ENCODE measurements around the gene GABRG3.
"Not testable (repeated sequence)": the region's sequence is repeated elsewhere in the genome, so short reads cannot be mapped to it uniquely, and the experiment has no call there.

The GABRG3 gene

GRCh38 chr15:27358751-27359434 lies 387.9 kb downstream of the GABRG3 start:
- no peak for DNase-seq

DNA sequence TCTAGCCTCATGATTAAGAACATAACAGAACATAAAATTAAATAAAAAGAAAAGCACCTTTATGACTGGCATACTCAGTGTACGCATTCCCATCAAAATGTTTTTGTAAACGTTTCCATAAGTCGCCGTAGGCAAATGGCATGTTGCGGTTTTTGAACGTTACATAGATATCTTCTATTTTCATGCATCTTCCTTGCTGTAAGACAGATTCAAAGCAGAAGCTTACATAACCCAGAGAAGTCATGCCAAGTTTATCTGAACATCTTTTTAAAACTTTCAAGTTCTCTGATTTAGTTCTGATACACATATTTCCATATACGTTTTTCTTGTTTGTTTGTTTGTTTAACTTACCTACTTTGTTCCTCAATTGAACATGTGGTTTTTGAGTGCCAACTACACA lies 388.6 kb downstream of the GABRG3 start:
- DNase-seq, result no peak

DNA sequence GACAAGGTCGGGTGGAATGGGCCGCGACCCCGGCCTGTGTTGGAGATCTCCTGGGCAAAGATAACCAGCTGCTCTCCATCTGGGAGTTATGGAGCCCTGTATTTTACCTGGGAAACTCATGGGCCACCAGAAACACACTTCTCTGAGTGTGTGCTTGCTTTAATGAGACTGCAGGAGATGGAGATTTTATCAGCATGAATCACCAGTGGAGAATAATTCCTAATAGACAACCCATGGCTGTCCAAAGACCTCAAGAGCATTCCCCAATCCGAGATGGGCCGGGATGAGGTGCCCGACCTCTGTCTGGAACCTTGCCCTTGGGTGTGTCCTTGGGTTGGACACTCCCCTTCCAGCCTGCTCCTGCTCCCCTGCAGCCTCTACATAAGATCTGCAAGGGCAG lies 389.3 kb downstream of the GABRG3 start:
- DNase-seq, result no peak

- no peak for DNase-seq
These were observed 390.5 kb downstream of the GABRG3 start for GRCh38 chr15:27361438-27361837.

DNA sequence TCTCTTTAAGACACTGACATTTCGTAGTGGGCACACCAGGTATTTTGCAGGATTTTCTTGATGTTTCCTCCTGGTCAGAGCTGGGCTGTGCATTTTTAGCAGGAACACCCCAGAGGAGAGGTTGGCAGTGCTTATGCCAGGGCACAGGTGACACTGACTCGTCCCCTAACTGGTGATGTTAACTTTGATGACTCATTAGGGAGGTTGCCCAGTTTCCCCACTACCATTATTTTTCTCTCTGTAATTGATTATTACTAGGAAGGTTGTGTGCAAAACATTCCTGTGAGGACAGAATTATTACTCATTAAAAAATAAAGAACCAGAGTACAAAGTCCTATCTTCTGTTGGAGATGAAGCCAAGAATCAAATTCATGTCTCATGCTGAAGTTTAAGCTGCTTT lies 394.5 kb downstream of the GABRG3 start:
- DNase-seq, result no peak

DNA sequence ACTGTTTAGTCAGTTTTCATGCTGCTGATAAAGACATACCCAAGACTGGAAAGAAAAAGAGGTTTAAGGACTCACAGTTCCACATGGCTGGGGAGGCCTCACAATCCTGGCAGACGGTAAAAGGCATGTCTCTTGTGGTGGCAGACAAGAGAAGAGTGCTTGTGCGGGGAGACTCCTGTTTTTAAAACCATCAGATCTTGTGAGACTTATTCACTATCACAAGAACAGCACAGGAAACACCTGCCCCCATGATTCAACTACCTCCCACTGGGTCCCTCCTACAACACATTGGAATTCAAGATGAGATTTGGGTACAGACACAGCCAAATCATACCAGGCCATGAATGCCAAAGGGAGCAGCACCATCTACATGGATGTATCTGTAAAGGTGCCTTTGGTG lies 406.4 kb downstream of the GABRG3 start:
- not testable (repeated sequence) for DNase-seq

DNA sequence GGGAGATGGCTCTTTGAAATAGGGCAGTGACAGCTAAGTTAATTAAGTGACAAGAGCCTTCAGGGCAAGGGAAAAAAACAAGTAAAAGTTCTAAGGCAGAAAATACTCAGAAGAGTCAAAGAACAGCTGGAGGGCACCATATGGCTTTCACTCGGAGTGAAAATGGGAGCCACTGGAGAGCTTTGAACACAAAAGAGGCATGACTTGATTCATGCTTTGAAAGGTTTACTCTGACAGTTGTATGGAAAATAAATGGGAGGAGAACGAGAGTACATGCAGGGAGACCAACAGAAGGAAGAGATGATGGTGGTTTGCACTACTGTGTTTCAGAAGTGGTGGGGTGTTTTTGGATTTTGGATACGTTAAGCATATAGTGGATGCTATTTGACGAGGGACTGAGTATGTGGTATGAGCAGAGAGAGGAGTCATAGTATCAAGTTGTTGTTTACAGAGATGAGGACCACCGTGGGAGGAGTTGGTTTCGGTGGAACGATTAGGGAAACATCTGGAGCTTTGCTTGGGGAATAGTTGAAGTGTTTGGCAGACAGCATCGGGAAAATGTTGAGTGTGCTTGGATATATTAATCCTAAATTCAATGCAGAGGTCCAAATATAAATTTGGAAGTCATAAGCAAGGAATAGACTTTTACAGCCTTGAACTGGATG lies 411.5 kb downstream of the GABRG3 start:
- DNase-seq, result peak; percentile 94

DNA sequence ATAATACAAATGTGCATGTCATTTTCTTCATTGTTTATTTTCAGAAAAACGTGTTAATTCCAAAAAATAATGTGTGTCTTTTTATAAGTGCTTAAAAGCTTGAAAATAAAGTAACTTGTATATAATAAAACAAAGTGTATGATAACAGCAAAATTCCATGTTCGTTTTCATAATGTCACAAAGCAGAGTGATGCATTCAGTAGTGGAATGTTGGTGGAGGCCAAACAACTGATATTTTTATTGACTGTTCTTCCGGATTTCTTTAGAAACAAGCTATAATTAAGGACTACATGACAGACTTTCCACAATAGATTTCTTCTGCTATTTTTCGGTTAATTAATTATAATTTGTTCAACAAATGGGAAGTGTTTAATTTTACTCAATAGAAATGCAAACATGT lies 412.7 kb downstream of the GABRG3 start:
- DNase-seq, result no peak

DNA sequence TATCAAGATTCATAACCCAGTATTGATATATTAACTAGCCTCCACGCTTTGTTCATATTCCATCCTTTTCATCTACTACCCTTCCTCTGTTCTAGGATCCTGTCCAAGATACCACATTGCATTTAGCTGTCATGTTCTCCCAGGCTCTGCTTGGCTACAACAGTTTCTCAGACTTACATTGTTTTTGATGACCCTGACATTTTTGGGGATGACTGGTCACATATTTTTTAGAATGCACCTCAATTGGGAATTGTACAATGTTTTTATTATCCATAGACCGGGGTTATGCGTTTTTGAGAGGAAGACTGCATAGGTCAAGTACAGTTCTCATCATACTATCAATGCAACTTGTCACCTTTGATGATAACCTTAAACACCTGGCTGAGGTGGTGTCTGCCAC lies 421.2 kb downstream of the GABRG3 start:
- DNase-seq, result no peak

DNA sequence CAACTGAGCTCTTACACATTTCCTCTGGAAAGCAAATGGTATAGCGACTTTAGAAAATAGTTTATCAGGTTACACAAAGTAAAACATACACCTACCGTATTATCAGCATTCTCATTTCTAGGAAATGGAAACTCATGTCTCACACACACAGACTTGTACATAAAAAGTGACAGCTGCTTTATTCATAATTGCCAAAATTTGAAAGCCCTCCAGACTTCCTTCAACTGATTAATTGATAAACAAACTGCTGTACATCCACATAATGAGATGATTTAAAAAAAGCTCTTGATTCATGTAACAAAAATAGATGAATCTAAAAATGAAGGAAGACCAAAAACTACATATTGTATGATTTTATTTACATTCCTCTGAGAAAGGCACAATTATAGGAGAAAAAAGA lies 425.5 kb downstream of the GABRG3 start:
- no peak for DNase-seq

DNA sequence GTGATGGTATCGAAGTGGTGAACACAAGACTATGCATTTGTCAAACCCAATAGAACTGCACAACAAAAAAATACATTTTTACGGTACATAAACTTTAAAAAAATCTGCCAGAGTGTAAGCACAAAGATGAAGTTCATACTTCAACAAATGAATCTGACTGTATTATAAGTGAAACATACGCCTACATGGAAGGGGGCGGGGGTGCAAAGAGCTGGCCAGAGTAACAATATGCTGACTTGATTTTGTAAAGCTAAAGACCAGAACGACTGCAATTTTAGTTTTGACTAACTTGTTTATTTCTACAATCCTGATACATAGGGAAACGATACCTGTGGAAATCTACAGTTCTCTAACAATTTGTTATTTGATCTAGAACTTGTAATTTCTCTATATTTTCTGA lies 426.0 kb downstream of the GABRG3 start:
- DNase-seq, result no peak

DNA sequence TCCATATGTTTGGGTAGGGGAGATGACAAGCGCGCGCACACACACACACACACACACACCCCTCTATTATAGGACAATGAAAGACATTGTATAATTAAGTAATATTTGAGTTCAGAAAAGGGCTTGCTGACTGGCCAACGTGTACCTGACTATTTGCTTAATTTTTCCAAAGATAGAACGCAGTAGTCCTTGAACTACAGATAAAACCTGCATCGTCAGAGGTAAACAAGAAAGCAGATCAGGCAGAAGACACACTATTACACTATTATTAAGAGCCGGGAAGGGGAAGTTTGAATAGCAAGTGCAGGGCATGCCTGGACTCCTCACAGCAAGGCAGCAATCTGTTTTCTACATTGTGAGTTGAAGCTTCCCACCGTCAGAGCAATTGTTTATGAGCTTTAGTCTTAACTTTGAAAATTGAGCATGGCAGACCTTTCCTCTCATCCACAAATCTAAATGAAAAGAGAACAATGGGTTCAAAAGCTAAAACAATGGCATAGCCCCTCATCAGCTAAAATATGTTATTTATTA lies 427.7 kb downstream of the GABRG3 start:
- DNase-seq, result no peak

GRCh38 chr15:27399241-27399640 lies 428.3 kb downstream of the GABRG3 start:
- DNase-seq, result peak; percentile 21

DNA sequence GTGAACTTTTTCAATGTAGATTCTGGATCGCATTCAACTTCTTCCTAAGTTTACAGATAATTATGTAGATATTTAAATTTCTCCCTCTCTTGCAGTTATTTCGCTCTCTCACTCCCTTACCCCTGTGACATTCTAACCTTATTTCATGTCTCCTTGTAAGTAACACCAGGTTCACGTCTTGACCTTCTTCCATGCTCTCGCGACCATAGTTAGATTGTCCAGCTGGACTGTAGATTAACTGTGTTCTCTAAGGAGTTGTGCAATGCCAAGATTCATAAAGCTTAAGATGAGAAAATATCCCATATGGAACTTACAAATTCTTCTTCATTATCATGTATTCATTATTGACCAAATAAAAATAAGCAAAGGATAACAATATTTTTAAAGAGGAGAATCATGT lies 430.5 kb downstream of the GABRG3 start:
- DNase-seq, result no peak

GRCh38 chr15:27408428-27408827 lies 437.4 kb downstream of the GABRG3 start:
- DNase-seq, result no peak

DNA sequence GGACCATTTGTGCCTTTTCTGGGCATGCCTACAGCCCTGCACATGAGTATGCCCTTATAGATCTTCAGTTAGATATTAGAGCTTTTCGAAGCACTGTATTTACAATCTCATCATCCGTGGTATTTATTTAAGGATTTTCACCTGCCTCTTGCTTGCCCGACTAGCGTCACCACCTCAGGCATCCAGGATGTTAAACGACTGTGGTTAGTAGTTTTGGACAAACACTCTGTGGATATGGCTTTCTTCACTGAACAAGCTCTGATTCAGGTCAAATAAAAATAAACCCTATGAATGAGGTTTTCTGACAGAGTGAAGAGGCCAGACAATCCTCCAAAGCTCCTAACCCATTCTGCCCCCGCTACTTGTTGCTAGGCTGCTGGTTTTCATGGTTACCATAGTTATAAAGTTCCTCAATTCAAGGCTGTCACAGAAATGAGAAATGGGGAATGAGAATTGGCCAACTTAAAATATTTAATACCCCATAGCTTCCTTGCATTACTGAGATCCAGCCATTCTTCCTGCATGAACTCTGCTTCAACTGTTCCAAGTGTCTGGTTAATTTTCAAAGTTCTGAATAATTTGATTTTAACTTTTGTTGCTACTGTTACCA lies 440.1 kb downstream of the GABRG3 start:
- no peak for DNase-seq

DNA sequence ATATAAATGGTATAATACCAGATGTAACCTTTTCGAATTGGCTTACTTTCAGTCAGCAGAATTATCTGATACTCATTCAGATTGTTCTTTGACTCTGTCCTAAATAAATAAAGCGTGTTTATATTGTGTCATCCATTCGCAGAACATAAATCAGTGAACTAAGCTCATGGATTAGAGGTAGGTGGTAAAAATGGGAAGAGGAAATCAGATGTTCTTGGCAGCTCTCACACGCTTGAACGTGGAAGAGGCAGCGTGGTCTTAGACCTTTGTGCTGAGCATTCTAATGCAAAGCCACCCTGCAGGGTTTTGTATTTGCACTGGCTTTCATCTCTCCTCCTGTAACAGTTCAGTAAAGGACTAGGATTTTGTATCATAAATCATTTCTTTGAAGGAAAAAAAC lies 441.4 kb downstream of the GABRG3 start:
- no peak for DNase-seq

DNA sequence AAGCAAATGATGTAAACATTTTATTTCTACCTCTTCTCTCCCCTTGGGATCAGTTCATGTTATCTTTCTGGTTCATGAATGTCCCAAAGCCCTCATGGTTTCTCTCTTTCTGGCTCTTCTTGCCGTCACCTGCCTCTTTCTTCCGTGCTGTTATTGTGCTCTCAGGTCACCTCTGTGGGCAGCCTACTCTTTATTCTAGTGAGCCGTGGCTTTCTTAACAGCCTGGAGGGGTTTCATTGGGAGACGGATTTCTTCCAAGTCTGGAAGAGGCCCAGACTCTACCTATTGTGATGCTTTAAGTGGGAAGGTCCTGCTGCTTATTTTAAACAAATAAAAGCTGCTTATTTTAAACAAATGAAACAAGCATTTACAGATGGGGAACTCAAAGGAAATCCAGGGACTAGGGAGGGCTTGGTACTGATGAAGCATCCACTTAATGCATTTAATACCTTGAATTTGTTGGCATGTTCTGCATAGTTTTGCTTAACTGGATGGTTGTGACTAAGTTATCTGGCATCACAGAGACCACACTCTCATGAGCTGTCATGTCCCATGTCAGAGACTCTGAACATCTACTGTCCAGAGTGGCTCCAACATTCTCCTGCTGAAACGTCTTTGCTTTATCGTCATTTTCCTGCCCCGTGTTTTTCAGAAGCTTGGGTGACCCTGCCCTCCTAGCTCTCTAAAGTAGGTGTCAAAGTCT lies 443.3 kb downstream of the GABRG3 start:
- no peak for DNase-seq

DNA sequence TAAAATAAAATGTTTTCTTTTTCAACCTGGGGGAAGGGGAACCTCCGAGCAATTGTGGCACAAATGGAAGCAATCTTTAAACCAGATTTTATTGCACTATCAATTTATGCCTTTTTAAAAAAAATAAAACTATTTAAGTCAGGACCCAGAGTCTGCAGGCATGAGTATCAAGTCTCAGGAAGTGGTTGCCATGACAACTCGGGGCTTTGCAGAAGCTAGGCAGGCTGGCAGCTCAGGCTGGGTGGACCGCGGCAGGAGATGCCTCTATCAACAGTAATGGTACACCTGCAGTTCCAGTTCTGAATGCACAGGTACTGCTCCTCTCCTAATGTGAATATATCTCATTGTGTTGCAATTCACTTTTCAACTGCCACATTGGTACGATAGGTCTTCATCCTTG lies 447.7 kb downstream of the GABRG3 start:
- DNase-seq, result no peak

GRCh38 chr15:27422997-27423396 lies 452.0 kb downstream of the GABRG3 start:
- DNase-seq, result no peak

DNA sequence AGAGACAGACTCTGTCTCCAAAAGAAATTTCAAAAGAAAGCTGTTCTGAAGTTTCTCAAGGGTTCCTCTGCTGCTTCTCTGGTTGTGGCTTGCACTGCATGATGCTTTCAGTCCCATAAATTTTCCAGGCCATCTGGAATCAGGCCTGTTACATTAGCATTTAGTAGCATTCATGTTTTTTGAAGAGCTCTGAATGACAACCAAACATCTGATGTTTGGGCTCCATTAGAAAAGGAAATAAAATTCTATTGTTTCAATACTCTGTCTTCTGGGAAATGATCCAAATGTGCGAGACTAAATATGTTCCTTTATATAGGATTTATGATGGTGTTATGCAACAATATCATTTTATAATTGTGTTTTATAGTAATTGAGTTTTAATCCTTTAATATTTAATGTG lies 455.8 kb downstream of the GABRG3 start:
- peak; percentile 72 for DNase-seq

- peak; percentile 26 for DNase-seq
These were observed 456.3 kb downstream of the GABRG3 start for GRCh38 chr15:27427276-27427675.

DNA sequence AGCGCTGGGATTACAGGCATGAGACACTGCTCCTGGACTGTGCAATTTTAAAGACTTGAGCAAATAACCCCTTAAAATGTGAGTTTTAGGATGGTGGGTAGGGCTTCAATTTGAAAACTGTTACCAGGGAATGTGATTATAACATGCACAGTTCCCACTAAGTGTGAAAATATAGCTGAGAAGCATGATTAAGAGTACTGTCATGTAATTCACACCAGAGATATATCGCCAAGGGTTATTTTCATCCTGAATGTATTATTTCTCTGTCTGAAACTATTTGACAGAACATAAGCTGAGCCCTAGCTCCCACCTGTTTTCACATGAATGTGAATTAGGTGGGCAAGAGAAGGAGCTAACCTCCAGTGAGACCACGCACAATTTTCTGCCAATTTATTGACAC lies 457.2 kb downstream of the GABRG3 start:
- no peak for DNase-seq

DNA sequence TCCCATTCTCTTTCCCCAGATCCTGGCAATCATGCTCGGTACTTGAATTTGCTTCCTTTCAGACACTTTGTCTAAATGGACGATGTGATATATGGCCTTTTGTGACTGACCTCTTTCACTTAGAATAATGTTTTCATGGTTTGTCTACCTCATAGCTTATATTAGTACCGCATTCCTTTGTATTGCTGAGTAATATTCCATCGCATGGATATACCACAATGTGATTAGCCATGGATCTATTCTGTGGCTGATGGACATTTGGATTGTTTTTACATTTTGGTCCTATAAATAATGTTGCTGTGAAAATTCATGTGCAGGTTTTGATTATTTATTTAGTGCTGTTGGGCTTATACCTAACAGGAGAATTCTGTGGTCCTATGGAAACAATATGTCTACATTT lies 458.6 kb downstream of the GABRG3 start:
- DNase-seq, result no peak

Measured in NCI-H524 treated with DMSO at 0.1 percent for 48 hours (cell line).